K562 (cell line): ENCODE measurements around the gene YBEY. TPM values are rescaled to one million over a fixed set of nuclear protein-coding genes. Genes with fewer than 3 reads are reported as not detected.

Experiments
- ARNT ChIP-seq, 2 experiments: fragments of 450-650 bp; IDR thresholded peaks; 2 replicates each; pipeline ENCODE4 v1.6.1; 2016; ENCODE audit warnings: mild to moderate bottlenecking in 1 of 2
- CBFA2T2 ChIP-seq: fragments of 450-650 bp; conservative IDR thresholded peaks from 2 replicates; pipeline ENCODE4 v1.6.1; 2017; ENCODE audit warnings: mild to moderate bottlenecking
- CHCHD3 ChIP-seq: fragments of 250-450 bp; sonication (Bioruptor Pico); IDR thresholded peaks from 2 replicates; pipeline ENCODE4 v2.1.2; 2022; ENCODE audit warnings: mild to moderate bottlenecking
- FIP1L1 ChIP-seq: fragments of 200-400 bp; formaldehyde crosslinking; IDR thresholded peaks from 2 replicates; pipeline ENCODE4 v1.6.1; 2018; ENCODE audit warnings: mild to moderate bottlenecking, low read depth, low read length; ENCODE audit not compliant: poor library complexity, severe bottlenecking
- HMG20A ChIP-seq: fragments of 450-650 bp; formaldehyde crosslinking; conservative IDR thresholded peaks from 2 replicates; pipeline ENCODE4 v1.4.0; 2020; ENCODE audit warnings: mild to moderate bottlenecking, mixed read lengths
- MCM7 ChIP-seq, 2 experiments: fragments of 450-650 bp; IDR thresholded peaks; 2 replicates each; pipeline ENCODE4 v1.6.1; 2016 to 2018
- MEIS2 ChIP-seq: fragments of 450-650 bp; IDR thresholded peaks from 2 replicates; pipeline ENCODE4 v1.6.1; 2014; ENCODE audit warnings: mild to moderate bottlenecking; ENCODE audit not compliant: partially characterized antibody
- NFIX ChIP-seq: fragments of 250-450 bp; sonication (Bioruptor Pico); IDR thresholded peaks from 2 replicates; pipeline ENCODE4 v1.4.0; 2020; ENCODE audit warnings: low read depth, mild to moderate bottlenecking, moderate library complexity
- PML ChIP-seq: IDR thresholded peaks from 2 replicates; pipeline ENCODE4 v1.6.1; 2012; ENCODE audit warnings: low read length, inconsistent platforms
- RBFOX2 ChIP-seq: fragments of 200-400 bp; formaldehyde crosslinking; IDR thresholded peaks from 2 replicates; pipeline ENCODE4 v1.6.1; 2017; ENCODE audit warnings: low read depth, mild to moderate bottlenecking, low read length, moderate library complexity
- SIN3A ChIP-seq, 2 experiments: fragments of 150-350 bp in 1 of 2; IDR thresholded peaks; 2 replicates each; pipeline ENCODE4 v1.6.1; 2011 to 2016; ENCODE audit warnings: borderline replicate concordance in 2 of 2, low read depth in 2 of 2, low read length in 2 of 2, mild to moderate bottlenecking in 2 of 2, moderate library complexity in 2 of 2; ENCODE audit not compliant: control insufficient read depth in 1 of 2
- TOE1 ChIP-seq, 2 experiments: fragments of 450-650 bp in 1 of 2; sonication (generic) in 1 of 2; formaldehyde crosslinking in 1 of 2; IDR thresholded peaks; 2 replicates each; pipeline versions ENCODE4 v1.7.1 to v1.8.0; 2016 to 2022; ENCODE audit warnings: borderline replicate concordance in 2 of 2, mild to moderate bottlenecking in 2 of 2, antibody characterized with exemption in 1 of 2, inconsistent platforms in 1 of 2, low read depth in 1 of 2, missing genetic modification reagents in 1 of 2, moderate library complexity in 1 of 2
- ZNF316 ChIP-seq: fragments of 450-650 bp; IDR thresholded peaks from 2 replicates; pipeline ENCODE4 v1.6.1; 2016
- ZNF445 ChIP-seq: fragments of 250-450 bp; sonication (Bioruptor Pico); IDR thresholded peaks from 2 replicates; pipeline ENCODE4 v1.4.0; 2020; ENCODE audit warnings: low read depth, mild to moderate bottlenecking, moderate library complexity
- ZNF77 ChIP-seq: fragments of 250-450 bp; sonication (Bioruptor Pico); IDR thresholded peaks from 2 replicates; pipeline ENCODE4 v1.5.0; 2020
- ZZZ3 ChIP-seq: fragments of 450-650 bp; IDR thresholded peaks from 2 replicates; pipeline ENCODE4 v1.6.1; 2016; ENCODE audit warnings: antibody characterized with exemption, mild to moderate bottlenecking, moderate library complexity
- polyA plus RNA-seq, 8 experiments: library from polyadenylated mRNA; depleted of rRNA in 4 of 8; stranded (reverse) in 5 of 8; unstranded in 3 of 8; fragments of >200 nt; fragmentation: Nextera tagmentation in 2 of 8; fragmentation: Illumina TruSeq in 1 of 8; extraction: Ambion mirVana in 2 of 8; extraction: Trizol in 1 of 8; gene quantifications; 2 replicates each; pipeline versions ENCODE4 v1.2.1 to v1.2.3, GENCODE V29; 2011 to 2014; ENCODE audit warnings: inconsistent platforms in 1 of 8, missing spikeins in 1 of 8
- total RNA-seq, 7 experiments: library from RNA; depleted of rRNA in 6 of 7; stranded (reverse); fragments of >200 nt in 6 of 7; fragmentation: Illumina TruSeq in 2 of 7; extraction: Trizol in 2 of 7; gene quantifications; 2 replicates each; pipeline versions ENCODE4 v1.2.1 to v1.2.3, GENCODE V29; 2011 to 2021; ENCODE audit warnings: low replicate concordance in 1 of 7
- TF ChIP-seq, protein P1 (sequence below): sonication (generic); formaldehyde crosslinking; IDR thresholded peaks from 2 replicates; pipeline ENCODE4 v1.8.1; 2023; ENCODE audit warnings: mild to moderate bottlenecking, missing genetic modification reagents
- TF ChIP-seq, protein P2 (sequence below): sonication (generic); formaldehyde crosslinking; IDR thresholded peaks from 2 replicates; pipeline ENCODE4 v1.8.1; 2022; ENCODE audit warnings: missing genetic modification reagents
- TF ChIP-seq, protein P3 (sequence below): sonication (generic); formaldehyde crosslinking; IDR thresholded peaks from 2 replicates; pipeline ENCODE4 v1.8.0; 2022; ENCODE audit warnings: missing genetic modification reagents, mild to moderate bottlenecking, borderline replicate concordance
- TF ChIP-seq, protein P4 (sequence below): sonication (generic); formaldehyde crosslinking; IDR thresholded peaks from 2 replicates; pipeline ENCODE4 v1.8.0; 2022; ENCODE audit warnings: mild to moderate bottlenecking, missing genetic modification reagents

The YBEY gene
- total and polyA plus RNA-seq, 9 of the 15 experiments (the other 6 are each of a cell fraction or from before 2014, with no cell fraction given): 6.4 to 28.0 (median 12.4) TPM

DNA sequence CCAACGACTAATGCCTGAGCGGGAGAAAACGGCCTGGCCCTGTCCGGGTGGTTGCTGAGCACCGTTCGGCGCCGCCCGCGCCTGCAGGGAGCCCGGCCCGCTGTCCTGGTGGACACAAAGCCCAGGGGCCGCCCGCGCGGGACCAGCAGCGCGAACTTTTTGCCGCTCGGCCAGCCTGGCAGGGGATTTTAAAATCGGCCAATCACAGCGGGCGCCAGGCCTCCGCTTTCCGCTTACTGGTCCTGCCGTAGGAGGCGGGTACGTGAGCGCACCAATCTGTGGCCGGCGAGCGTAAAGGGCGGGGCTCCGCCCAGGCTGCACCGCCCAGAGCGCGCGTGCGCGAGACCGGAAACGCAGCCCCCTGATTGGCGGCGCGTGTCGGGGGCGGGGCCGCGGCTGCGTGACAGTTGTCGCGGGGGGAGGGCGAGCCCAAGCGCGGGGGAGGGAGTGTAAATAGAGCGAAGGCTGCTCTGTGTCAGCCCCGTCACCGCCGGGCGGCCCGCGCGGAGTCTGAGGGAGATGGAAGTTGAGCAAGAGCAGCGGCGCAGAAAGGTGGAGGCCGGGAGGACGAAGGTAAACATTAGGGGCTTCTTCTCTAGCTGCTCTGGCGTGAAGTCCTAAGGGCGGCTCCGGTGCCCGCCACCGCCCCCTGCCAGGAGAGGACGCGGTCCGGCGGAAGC lies 37.7 kb downstream of the YBEY start, which contains the start of the genes C21orf58 and PCNT (continued):
- TF ChIP-seq, protein P1, sequence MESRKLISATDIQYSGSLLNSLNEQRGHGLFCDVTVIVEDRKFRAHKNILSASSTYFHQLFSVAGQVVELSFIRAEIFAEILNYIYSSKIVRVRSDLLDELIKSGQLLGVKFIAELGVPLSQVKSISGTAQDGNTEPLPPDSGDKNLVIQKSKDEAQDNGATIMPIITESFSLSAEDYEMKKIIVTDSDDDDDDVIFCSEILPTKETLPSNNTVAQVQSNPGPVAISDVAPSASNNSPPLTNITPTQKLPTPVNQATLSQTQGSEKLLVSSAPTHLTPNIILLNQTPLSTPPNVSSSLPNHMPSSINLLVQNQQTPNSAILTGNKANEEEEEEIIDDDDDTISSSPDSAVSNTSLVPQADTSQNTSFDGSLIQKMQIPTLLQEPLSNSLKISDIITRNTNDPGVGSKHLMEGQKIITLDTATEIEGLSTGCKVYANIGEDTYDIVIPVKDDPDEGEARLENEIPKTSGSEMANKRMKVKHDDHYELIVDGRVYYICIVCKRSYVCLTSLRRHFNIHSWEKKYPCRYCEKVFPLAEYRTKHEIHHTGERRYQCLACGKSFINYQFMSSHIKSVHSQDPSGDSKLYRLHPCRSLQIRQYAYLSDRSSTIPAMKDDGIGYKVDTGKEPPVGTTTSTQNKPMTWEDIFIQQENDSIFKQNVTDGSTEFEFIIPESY (CRISPR knock-in tag): no peak; the same call in 1 of the 2 replicates
- TF ChIP-seq, protein P2, sequence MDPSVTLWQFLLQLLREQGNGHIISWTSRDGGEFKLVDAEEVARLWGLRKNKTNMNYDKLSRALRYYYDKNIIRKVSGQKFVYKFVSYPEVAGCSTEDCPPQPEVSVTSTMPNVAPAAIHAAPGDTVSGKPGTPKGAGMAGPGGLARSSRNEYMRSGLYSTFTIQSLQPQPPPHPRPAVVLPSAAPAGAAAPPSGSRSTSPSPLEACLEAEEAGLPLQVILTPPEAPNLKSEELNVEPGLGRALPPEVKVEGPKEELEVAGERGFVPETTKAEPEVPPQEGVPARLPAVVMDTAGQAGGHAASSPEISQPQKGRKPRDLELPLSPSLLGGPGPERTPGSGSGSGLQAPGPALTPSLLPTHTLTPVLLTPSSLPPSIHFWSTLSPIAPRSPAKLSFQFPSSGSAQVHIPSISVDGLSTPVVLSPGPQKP (CRISPR knock-in tag): no peak
- TF ChIP-seq ZNF445 (CRISPR knock-in tag): no peak
- TF ChIP-seq ZNF316: no peak
- peak; percentile 79 to 81; a peak in 3 of 4 replicates for TF ChIP-seq SIN3A (IDR thresholded peaks at IDR 0.05; ENCODE audit: borderline replicate concordance in 2 of 2, control insufficient read depth in 1 of 2, low read depth in 2 of 2, low read length in 2 of 2)
- peak; percentile 99 for TF ChIP-seq RBFOX2
- TF ChIP-seq PML: peak; percentile 63
- no peak for TF ChIP-seq TOE1 (IDR thresholded peaks at IDR 0.05; ENCODE audit: borderline replicate concordance)
- TF ChIP-seq TOE1 (CRISPR knock-in tag; IDR thresholded peaks at IDR 0.05; ENCODE audit: borderline replicate concordance, low read depth): no peak
- TF ChIP-seq, protein P3, sequence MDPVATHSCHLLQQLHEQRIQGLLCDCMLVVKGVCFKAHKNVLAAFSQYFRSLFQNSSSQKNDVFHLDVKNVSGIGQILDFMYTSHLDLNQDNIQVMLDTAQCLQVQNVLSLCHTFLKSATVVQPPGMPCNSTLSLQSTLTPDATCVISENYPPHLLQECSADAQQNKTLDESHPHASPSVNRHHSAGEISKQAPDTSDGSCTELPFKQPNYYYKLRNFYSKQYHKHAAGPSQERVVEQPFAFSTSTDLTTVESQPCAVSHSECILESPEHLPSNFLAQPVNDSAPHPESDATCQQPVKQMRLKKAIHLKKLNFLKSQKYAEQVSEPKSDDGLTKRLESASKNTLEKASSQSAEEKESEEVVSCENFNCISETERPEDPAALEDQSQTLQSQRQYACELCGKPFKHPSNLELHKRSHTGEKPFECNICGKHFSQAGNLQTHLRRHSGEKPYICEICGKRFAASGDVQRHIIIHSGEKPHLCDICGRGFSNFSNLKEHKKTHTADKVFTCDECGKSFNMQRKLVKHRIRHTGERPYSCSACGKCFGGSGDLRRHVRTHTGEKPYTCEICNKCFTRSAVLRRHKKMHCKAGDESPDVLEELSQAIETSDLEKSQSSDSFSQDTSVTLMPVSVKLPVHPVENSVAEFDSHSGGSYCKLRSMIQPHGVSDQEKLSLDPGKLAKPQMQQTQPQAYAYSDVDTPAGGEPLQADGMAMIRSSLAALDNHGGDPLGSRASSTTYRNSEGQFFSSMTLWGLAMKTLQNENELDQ (CRISPR knock-in tag): no peak
- TF ChIP-seq ZZZ3: no peak
- TF ChIP-seq CBFA2T2: no peak
- peak; percentile 87 for TF ChIP-seq MEIS2
- TF ChIP-seq CHCHD3: peak; percentile 79; the same call in 1 of the 2 replicates
- no peak for TF ChIP-seq MCM7 (IDR thresholded peaks at IDR 0.05)
- no peak for TF ChIP-seq ZNF77 (CRISPR knock-in tag)
- TF ChIP-seq, protein P4, sequence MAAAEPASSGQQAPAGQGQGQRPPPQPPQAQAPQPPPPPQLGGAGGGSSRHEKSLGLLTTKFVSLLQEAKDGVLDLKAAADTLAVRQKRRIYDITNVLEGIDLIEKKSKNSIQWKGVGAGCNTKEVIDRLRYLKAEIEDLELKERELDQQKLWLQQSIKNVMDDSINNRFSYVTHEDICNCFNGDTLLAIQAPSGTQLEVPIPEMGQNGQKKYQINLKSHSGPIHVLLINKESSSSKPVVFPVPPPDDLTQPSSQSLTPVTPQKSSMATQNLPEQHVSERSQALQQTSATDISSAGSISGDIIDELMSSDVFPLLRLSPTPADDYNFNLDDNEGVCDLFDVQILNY (CRISPR knock-in tag): no peak
- TF ChIP-seq HMG20A (CRISPR knock-in tag): no peak
- no peak for TF ChIP-seq NFIX (CRISPR knock-in tag)
- TF ChIP-seq FIP1L1: peak; percentile 48
- no peak for TF ChIP-seq ARNT (IDR thresholded peaks at IDR 0.05)
